Common myeloid progenitor, CD34-positive (primary cell): ENCODE results near the gene CHSY3.

Experiments
- CTCF ChIA-PET: fragments of 350-600 bp; sonication (Branson Sonifier 250); formaldehyde crosslinking; loops from one replicate; lab custom pipeline; 2021; ENCODE audit warnings: antibody characterized with exemption; lab: Charles Lee
- POLR2A ChIA-PET: fragments of 350-600 bp; sonication (Branson Sonifier 250); formaldehyde crosslinking; loops from one replicate; lab custom pipeline; 2021; ENCODE audit warnings: antibody characterized with exemption; lab: Charles Lee
- DNase-seq, 3 donors: peaks; one replicate each; pipeline versions ENCODE4 v3.0.0 to v3.0.0-alpha.2; 2013
- H3K27ac ChIP-seq, 2 experiments: 1 replicate in 1 of 2; 2 replicates in 1 of 2; pipeline ENCODE4 v1.7.0; 2013; ENCODE audit warnings: inconsistent platforms in 2 of 2, low read length in 2 of 2, mild to moderate bottlenecking in 2 of 2, low read depth in 1 of 2, moderate library complexity in 1 of 2; ENCODE audit not compliant: severe bottlenecking in 2 of 2, insufficient read depth in 1 of 2, poor library complexity in 1 of 2
- H3K27me3 ChIP-seq, 5 experiments: replicated peaks in 2 of 5; 1 replicate in 3 of 5; 2 replicates in 2 of 5; pipeline versions ENCODE4 v1.6.1 to v1.7.0; 2013; ENCODE audit warnings: low read length in 4 of 5, mild to moderate bottlenecking in 2 of 5, moderate library complexity in 2 of 5, inconsistent platforms in 1 of 5; ENCODE audit not compliant: insufficient read depth in 5 of 5, control insufficient read depth in 4 of 5
- H3K36me3 ChIP-seq, 4 experiments: 1 replicate in 2 of 4; 2 replicates in 2 of 4; pipeline versions ENCODE4 v1.6.1 to v1.7.0; 2013; ENCODE audit warnings: low read length in 3 of 4, control low read depth in 1 of 4, mild to moderate bottlenecking in 1 of 4; ENCODE audit not compliant: control insufficient read depth in 4 of 4, insufficient read depth in 4 of 4
- H3K4me1 ChIP-seq, 4 experiments: 1 replicate in 3 of 4; 2 replicates in 1 of 4; pipeline versions ENCODE4 v1.6.1 to v1.7.1; 2013; ENCODE audit warnings: low read length in 3 of 4, mild to moderate bottlenecking in 3 of 4, control low read depth in 1 of 4, inconsistent platforms in 1 of 4, moderate library complexity in 1 of 4; ENCODE audit not compliant: control insufficient read depth in 4 of 4, insufficient read depth in 4 of 4; ENCODE audit errors: control extremely low read depth in 1 of 4
- H3K4me3 ChIP-seq, 7 experiments: 1 replicate in 4 of 7; 2 replicates in 3 of 7; pipeline versions ENCODE4 v1.5.1 to v1.7.0; 2013; ENCODE audit warnings: mild to moderate bottlenecking in 7 of 7, low read length in 6 of 7, moderate library complexity in 6 of 7, inconsistent platforms in 2 of 7, low read depth in 2 of 7, control low read depth in 1 of 7; ENCODE audit not compliant: insufficient read depth in 4 of 7, control insufficient read depth in 1 of 7; ENCODE audit errors: extremely low read depth in 1 of 7
- H3K9me3 ChIP-seq, 5 experiments: 1 replicate in 4 of 5; 2 replicates in 1 of 5; pipeline versions ENCODE4 v1.6.1 to v1.7.1; 2013; ENCODE audit warnings: low read length in 4 of 5, mild to moderate bottlenecking in 2 of 5, inconsistent platforms in 1 of 5, low read depth in 1 of 5, moderate library complexity in 1 of 5; ENCODE audit not compliant: control insufficient read depth in 4 of 5, insufficient read depth in 2 of 5; ENCODE audit errors: control extremely low read depth in 1 of 5
- WGBS: methylation state at CpG from one replicate; pipeline ENCODE4 v1.1.5; 2013; ENCODE audit not compliant: insufficient coverage; 5-methylcytosine and 5-hydroxymethylcytosine counted together

CHSY3 gene

GRCh38 chr5:130068101-130068500 is 163.8 kb downstream of the CHSY3 start:
- POLR2A ChIA-PET: no interaction called here
- no peaks in the 10 kb centered on the region for H3K4me1 ChIP-seq
- no peak overlapping the region for H3K27ac ChIP-seq
- H3K27me3 ChIP-seq: no peaks in the 10 kb centered on the region
- no peaks in the 10 kb centered on the region for H3K9me3 ChIP-seq
- DNase-seq: no peak
- CTCF ChIA-PET: no interaction called here
- 90% methylated on average over 1 of the region's 1 CpG for WGBS
- no peak overlapping the region for H3K4me3 ChIP-seq
- no peaks in the 10 kb centered on the region for H3K36me3 ChIP-seq

GRCh38 chr5:130068988-130069387 is 164.7 kb downstream of the CHSY3 start:
- ChIA-PET POLR2A (no interaction called here), CTCF (no interaction called here)
- Histone ChIP-seq H3K9me3 (no peaks in the 10 kb centered on the region), H3K4me1 (no peaks in the 10 kb centered on the region), H3K36me3 (no peaks in the 10 kb centered on the region), H3K4me3 (no peak overlapping the region), H3K27me3 (no peaks in the 10 kb centered on the region), H3K27ac (no peak overlapping the region)
- no peak for DNase-seq
- WGBS: no CpG with 5 or more reads among the region's 1 CpG

GRCh38 chr5:130074820-130075219 is 170.6 kb downstream of the CHSY3 start:
- CTCF ChIA-PET: no interaction called here
- Histone ChIP-seq H3K4me1 (no peaks in the 10 kb centered on the region), H3K27me3 (no peaks in the 10 kb centered on the region), H3K36me3 (no peaks in the 10 kb centered on the region), H3K4me3 (no peak overlapping the region), H3K27ac (no peak overlapping the region), H3K9me3 (no peaks in the 10 kb centered on the region)
- POLR2A ChIA-PET: no interaction called here
- DNase-seq: no peak
- no CpG with 5 or more reads among the region's 3 CpGs for WGBS

GRCh38 chr5:130077007-130077406 is 172.7 kb downstream of the CHSY3 start:
- H3K4me1 ChIP-seq: no peaks in the 10 kb centered on the region
- CTCF ChIA-PET: no interaction called here
- H3K36me3 ChIP-seq: no peaks in the 10 kb centered on the region
- whole genome bisulfite sequencing: no CpG with 5 or more reads among the region's 2 CpGs
- H3K4me3 ChIP-seq: no peak overlapping the region
- no peaks in the 10 kb centered on the region for H3K27me3 ChIP-seq
- no peak for DNase-seq
- H3K27ac ChIP-seq: no peak overlapping the region
- no peaks in the 10 kb centered on the region for H3K9me3 ChIP-seq
- POLR2A ChIA-PET: no interaction called here

- POLR2A ChIA-PET: no interaction called here
Observed at GRCh38 chr5:130078661-130079060, 174.4 kb downstream of the CHSY3 start.

GRCh38 chr5:130090569-130091270 is 186.5 kb downstream of the CHSY3 start:
- Histone ChIP-seq H3K36me3 (no peaks in the 10 kb centered on the region), H3K4me3 (no peak overlapping the region), H3K9me3 (no peaks in the 10 kb centered on the region), H3K27ac (no peak overlapping the region), H3K4me1 (no peaks in the 10 kb centered on the region), H3K27me3 (no peaks in the 10 kb centered on the region)
- DNase-seq: no peak
- POLR2A ChIA-PET: no interaction called here
- WGBS: 85% methylated on average over 2 of the region's 8 CpGs
- CTCF ChIA-PET: no interaction called here

More at GRCh38 chr5:130078661-130079060, 174.4 kb downstream of the CHSY3 start:
- Histone ChIP-seq H3K27me3 (no peaks in the 10 kb centered on the region), H3K36me3 (no peaks in the 10 kb centered on the region), H3K27ac (no peak overlapping the region), H3K4me1 (no peaks in the 10 kb centered on the region), H3K9me3 (no peaks in the 10 kb centered on the region), H3K4me3 (no peak overlapping the region)
- CTCF ChIA-PET: no interaction called here
- no peak for DNase-seq
- WGBS: 60% methylated on average over 1 of the region's 3 CpGs

- no peaks in the 10 kb centered on the region for H3K4me1 ChIP-seq
- H3K4me3 ChIP-seq: no peak overlapping the region
- no peaks in the 10 kb centered on the region for H3K27me3 ChIP-seq
- peaks cover 0 to 1% (median 0%) of the 10 kb centered on the region in 5 experiments for H3K9me3 ChIP-seq
- no peaks in the 10 kb centered on the region for H3K36me3 ChIP-seq
- no peak for DNase-seq
- no peak overlapping the region for H3K27ac ChIP-seq
- ChIA-PET POLR2A (no interaction called here), CTCF (no interaction called here)
Observed at GRCh38 chr5:130092991-130093390, 188.7 kb downstream of the CHSY3 start.
